SK-N-SH treated with all-trans-retinoic acid at 6 μM for 48 hours (cell line): ENCODE measurements around the gene AAK1.

Source experiments
- ATAC-seq: fragments of 200-7000 bp; cut with Tn5 transposase; 3 replicates; pipeline ENCODE4 v1.9.1; 2020; ENCODE audit warnings: mild to moderate bottlenecking, moderate library complexity
- ARNTL ChIP-seq: fragments of 450-650 bp; formaldehyde crosslinking; IDR thresholded peaks from 2 replicates; pipeline ENCODE4 v1.5.0; 2020; ENCODE audit warnings: low read depth, mild to moderate bottlenecking, moderate library complexity, borderline replicate concordance
- CSDC2 ChIP-seq: fragments of 250-450 bp; sonication (Bioruptor Pico); IDR thresholded peaks from 2 replicates; pipeline ENCODE4 v1.5.0; 2020; ENCODE audit warnings: mild to moderate bottlenecking, moderate library complexity
- ESRRG ChIP-seq: fragments of 250-450 bp; sonication (Bioruptor Pico); IDR thresholded peaks from 2 replicates; pipeline ENCODE4 v1.6.1; 2021; ENCODE audit warnings: mild to moderate bottlenecking
- GLIS3 ChIP-seq: fragments of 250-450 bp; sonication (Bioruptor Pico); IDR thresholded peaks from 2 replicates; pipeline ENCODE4 v1.5.0; 2020; ENCODE audit warnings: mild to moderate bottlenecking, moderate library complexity
- ISL1 ChIP-seq: fragments of 250-450 bp; sonication (Bioruptor Pico); IDR thresholded peaks from 2 replicates; pipeline ENCODE4 v2.1.2; 2022; ENCODE audit warnings: mild to moderate bottlenecking, moderate library complexity
- OSR1 ChIP-seq: fragments of 250-450 bp; sonication (Bioruptor Pico); IDR thresholded peaks from 2 replicates; pipeline ENCODE4 v1.8.0; 2022; ENCODE audit warnings: moderate library complexity, mild to moderate bottlenecking, inconsistent platforms
- PATZ1 ChIP-seq: fragments of 250-450 bp; sonication (Bioruptor Pico); IDR thresholded peaks from 2 replicates; pipeline ENCODE4 v1.8.0; 2020; ENCODE audit warnings: mild to moderate bottlenecking, moderate library complexity, borderline replicate concordance
- POU6F1 ChIP-seq: fragments of 250-450 bp; sonication (Bioruptor Pico); IDR thresholded peaks from 2 replicates; pipeline ENCODE4 v1.8.0; 2021; ENCODE audit warnings: low read depth, mild to moderate bottlenecking, moderate library complexity, borderline replicate concordance
- PPARA ChIP-seq: fragments of 250-450 bp; sonication (Bioruptor Pico); IDR thresholded peaks from 2 replicates; pipeline ENCODE4 v1.5.0; 2020; ENCODE audit warnings: mild to moderate bottlenecking, borderline replicate concordance
- RARB ChIP-seq: fragments of 250-450 bp; sonication (Bioruptor Pico); IDR thresholded peaks from 2 replicates; pipeline ENCODE4 v1.8.0; 2021; ENCODE audit warnings: mild to moderate bottlenecking, moderate library complexity
- SNAI2 ChIP-seq: fragments of 250-450 bp; sonication (Bioruptor Pico); IDR thresholded peaks from 2 replicates; pipeline ENCODE4 v1.5.0; 2020; ENCODE audit warnings: mild to moderate bottlenecking, moderate library complexity
- TCF4 ChIP-seq: fragments of 250-450 bp; sonication (Bioruptor Pico); IDR thresholded peaks from 2 replicates; pipeline ENCODE4 v1.8.0; 2021; ENCODE audit warnings: mild to moderate bottlenecking, moderate library complexity, borderline replicate concordance
- TOX ChIP-seq: fragments of 250-450 bp; sonication (Bioruptor Pico); IDR thresholded peaks from 2 replicates; pipeline ENCODE4 v1.8.0; 2021; ENCODE audit warnings: mild to moderate bottlenecking, moderate library complexity, borderline replicate concordance
- ZC3H10 ChIP-seq: fragments of 250-450 bp; sonication (Bioruptor Pico); IDR thresholded peaks from 2 replicates; pipeline ENCODE4 v1.5.1; 2021; ENCODE audit warnings: mild to moderate bottlenecking, moderate library complexity
- ZFP3 ChIP-seq: fragments of 250-450 bp; sonication (Bioruptor Pico); IDR thresholded peaks from 2 replicates; pipeline ENCODE4 v1.5.0; 2020; ENCODE audit warnings: mild to moderate bottlenecking, moderate library complexity
- ZFP30 ChIP-seq: fragments of 450-650 bp; formaldehyde crosslinking; IDR thresholded peaks from 2 replicates; pipeline ENCODE4 v1.5.0; 2022; ENCODE audit warnings: mild to moderate bottlenecking, moderate library complexity
- ZNF565 ChIP-seq: fragments of 450-650 bp; formaldehyde crosslinking; conservative IDR thresholded peaks from 2 replicates; pipeline ENCODE4 v1.5.0; 2020; ENCODE audit warnings: low read depth, mild to moderate bottlenecking, moderate library complexity
- ZNF70 ChIP-seq: fragments of 450-650 bp; formaldehyde crosslinking; IDR thresholded peaks from 2 replicates; pipeline ENCODE4 v1.5.0; 2020; ENCODE audit warnings: mild to moderate bottlenecking, moderate library complexity
- ZNF8 ChIP-seq: fragments of 450-650 bp; formaldehyde crosslinking; IDR thresholded peaks from 2 replicates; pipeline ENCODE4 v1.5.0; 2020; ENCODE audit warnings: mild to moderate bottlenecking, moderate library complexity
- TF ChIP-seq, protein P1 (sequence below): fragments of 250-450 bp; sonication (Bioruptor Pico); IDR thresholded peaks from 2 replicates; pipeline ENCODE4 v1.5.0; 2020; ENCODE audit warnings: mild to moderate bottlenecking, moderate library complexity
- TF ChIP-seq, protein P2 (sequence below): fragments of 250-450 bp; sonication (Bioruptor Pico); IDR thresholded peaks from 2 replicates; pipeline ENCODE4 v1.5.1; 2021; ENCODE audit warnings: mild to moderate bottlenecking, moderate library complexity

AAK1 gene

GRCh38 chr2:69669666-69670065 is 26.1 kb upstream of the AAK1 start (continued):
- TF ChIP-seq, protein P1, sequence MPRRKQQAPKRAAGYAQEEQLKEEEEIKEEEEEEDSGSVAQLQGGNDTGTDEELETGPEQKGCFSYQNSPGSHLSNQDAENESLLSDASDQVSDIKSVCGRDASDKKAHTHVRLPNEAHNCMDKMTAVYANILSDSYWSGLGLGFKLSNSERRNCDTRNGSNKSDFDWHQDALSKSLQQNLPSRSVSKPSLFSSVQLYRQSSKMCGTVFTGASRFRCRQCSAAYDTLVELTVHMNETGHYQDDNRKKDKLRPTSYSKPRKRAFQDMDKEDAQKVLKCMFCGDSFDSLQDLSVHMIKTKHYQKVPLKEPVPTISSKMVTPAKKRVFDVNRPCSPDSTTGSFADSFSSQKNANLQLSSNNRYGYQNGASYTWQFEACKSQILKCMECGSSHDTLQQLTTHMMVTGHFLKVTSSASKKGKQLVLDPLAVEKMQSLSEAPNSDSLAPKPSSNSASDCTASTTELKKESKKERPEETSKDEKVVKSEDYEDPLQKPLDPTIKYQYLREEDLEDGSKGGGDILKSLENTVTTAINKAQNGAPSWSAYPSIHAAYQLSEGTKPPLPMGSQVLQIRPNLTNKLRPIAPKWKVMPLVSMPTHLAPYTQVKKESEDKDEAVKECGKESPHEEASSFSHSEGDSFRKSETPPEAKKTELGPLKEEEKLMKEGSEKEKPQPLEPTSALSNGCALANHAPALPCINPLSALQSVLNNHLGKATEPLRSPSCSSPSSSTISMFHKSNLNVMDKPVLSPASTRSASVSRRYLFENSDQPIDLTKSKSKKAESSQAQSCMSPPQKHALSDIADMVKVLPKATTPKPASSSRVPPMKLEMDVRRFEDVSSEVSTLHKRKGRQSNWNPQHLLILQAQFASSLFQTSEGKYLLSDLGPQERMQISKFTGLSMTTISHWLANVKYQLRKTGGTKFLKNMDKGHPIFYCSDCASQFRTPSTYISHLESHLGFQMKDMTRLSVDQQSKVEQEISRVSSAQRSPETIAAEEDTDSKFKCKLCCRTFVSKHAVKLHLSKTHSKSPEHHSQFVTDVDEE (CRISPR knock-in tag), result no peak
- TF ChIP-seq ZC3H10 (CRISPR knock-in tag) (no peak), RARB (CRISPR knock-in tag) (no peak), PPARA (CRISPR knock-in tag) (no peak), CSDC2 (CRISPR knock-in tag) (no peak), ZNF8 (CRISPR knock-in tag) (no peak), ISL1 (CRISPR knock-in tag) (no peak)

DNA sequence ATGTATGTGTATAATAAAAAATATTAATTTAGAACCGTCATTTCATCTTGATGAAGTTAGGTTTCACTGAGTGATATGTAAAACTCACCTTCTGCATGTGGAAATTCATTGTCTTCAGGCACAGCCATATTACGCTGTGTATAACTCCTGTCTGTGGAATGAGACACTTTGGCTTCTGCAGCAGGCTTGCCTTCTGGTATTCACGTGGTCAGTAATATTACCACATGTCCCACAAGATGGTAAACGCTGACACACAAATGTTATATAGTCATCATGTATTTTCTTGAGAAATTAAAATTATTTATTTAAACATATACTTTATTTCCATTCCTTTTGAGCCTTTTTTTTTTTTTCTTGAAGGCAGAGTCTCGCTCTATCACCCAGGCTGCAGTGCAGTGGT is 25.1 kb upstream of the AAK1 start:
- ATAC-seq, result no peak
- TF ChIP-seq GLIS3 (CRISPR knock-in tag) (no peak), SNAI2 (CRISPR knock-in tag) (no peak), ZFP3 (CRISPR knock-in tag) (no peak), POU6F1 (no peak), ZNF8 (CRISPR knock-in tag) (no peak), OSR1 (CRISPR knock-in tag) (no peak), PPARA (CRISPR knock-in tag) (no peak), ZNF70 (CRISPR knock-in tag) (no peak), TCF4 (no peak), ARNTL (CRISPR knock-in tag) (no peak), CSDC2 (CRISPR knock-in tag) (no peak), ZNF565 (CRISPR knock-in tag) (no peak), RARB (CRISPR knock-in tag) (no peak), TOX (CRISPR knock-in tag) (no peak), ZC3H10 (CRISPR knock-in tag) (no peak), PATZ1 (no peak), ESRRG (CRISPR knock-in tag) (no peak)
- TF ChIP-seq, protein P2, sequence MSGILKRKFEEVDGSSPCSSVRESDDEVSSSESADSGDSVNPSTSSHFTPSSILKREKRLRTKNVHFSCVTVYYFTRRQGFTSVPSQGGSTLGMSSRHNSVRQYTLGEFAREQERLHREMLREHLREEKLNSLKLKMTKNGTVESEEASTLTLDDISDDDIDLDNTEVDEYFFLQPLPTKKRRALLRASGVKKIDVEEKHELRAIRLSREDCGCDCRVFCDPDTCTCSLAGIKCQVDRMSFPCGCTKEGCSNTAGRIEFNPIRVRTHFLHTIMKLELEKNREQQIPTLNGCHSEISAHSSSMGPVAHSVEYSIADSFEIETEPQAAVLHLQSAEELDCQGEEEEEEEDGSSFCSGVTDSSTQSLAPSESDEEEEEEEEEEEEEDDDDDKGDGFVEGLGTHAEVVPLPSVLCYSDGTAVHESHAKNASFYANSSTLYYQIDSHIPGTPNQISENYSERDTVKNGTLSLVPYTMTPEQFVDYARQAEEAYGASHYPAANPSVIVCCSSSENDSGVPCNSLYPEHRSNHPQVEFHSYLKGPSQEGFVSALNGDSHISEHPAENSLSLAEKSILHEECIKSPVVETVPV (CRISPR knock-in tag), result no peak

DNA sequence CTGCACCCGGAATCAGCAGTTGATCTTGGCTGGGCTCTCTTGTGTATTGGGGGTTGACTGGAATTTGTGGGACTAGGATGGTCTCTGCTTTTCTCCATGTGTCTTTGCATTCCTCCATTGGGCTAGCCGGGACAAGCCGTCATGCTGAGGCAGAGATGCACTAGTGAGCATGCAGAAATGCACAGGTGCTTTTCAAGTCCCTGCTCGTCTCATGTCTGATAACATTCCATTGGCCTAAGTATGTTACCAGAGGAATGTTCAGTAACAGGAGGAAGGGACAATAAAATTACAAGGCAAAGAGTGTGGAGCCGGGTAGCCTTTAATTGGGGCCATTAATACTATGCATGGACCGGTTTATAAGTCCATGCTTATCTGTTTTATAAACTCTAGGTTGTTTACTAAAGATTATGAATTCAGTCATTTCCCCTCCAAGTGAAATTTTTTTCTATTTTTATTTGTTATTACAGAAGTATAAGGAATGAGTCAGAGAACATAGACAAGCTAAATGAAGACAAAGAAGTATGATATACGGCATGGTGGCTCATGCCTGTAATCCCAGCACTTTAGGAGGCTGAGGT is 24.4 kb upstream of the AAK1 start:
- ATAC-seq, result peak; percentile 61
- TF ChIP-seq POU6F1, result no peak

GRCh38 chr2:69665152-69665551 is 21.6 kb upstream of the AAK1 start:
- no peak for TF ChIP-seq TOX (CRISPR knock-in tag)
- TF ChIP-seq PPARA (CRISPR knock-in tag), result no peak
- no peak for TF ChIP-seq ZFP3 (CRISPR knock-in tag)
- TF ChIP-seq ZC3H10 (CRISPR knock-in tag), result no peak
- TF ChIP-seq RARB (CRISPR knock-in tag), result no peak
- TF ChIP-seq CSDC2 (CRISPR knock-in tag), result no peak
- TF ChIP-seq SNAI2 (CRISPR knock-in tag), result no peak
- TF ChIP-seq ZFP30 (CRISPR knock-in tag), result no peak
- no peak for TF ChIP-seq ZNF565 (CRISPR knock-in tag)
- no peak for TF ChIP-seq POU6F1
- TF ChIP-seq ZNF70 (CRISPR knock-in tag), result no peak
- TF ChIP-seq, protein P1 (CRISPR knock-in tag), result no peak
- TF ChIP-seq TCF4, result no peak
- TF ChIP-seq ISL1 (CRISPR knock-in tag), result no peak
- TF ChIP-seq ZNF8 (CRISPR knock-in tag), result no peak

More at GRCh38 chr2:69665152-69665551, 21.6 kb upstream of the AAK1 start:
- ATAC-seq, result no peak
